ENCODE measurements around the gene MAP3K10. TPM values are rescaled to one million over a fixed set of nuclear protein-coding genes. Genes with fewer than 3 reads are reported as not detected.

Gene MAP3K10
- polyA plus RNA-seq, 4 donors: 10.1 to 22.7 (median 14.3) TPM

Other genes starting within 250 kb of the MAP3K10 start
- gene PSMC4, start 220.3 kb upstream of the MAP3K10 start, polyA plus RNA-seq (ENCODE audit: insufficient read length in 4 of 4): 100 to 1,000 TPM in 1 of 4 donors, 10 to 100 TPM in 3; 55.3 to 103 (median 85.8) TPM
- 10 to 100 TPM in 1 of 4 donors, 1 to 10 TPM in 3; 5.8 to 10.1 (median 7.1) TPM for gene ZNF546, start 194.4 kb upstream of the MAP3K10 start, polyA plus RNA-seq (ENCODE audit: insufficient read length in 4 of 4)
- gene ZNF780B, start 135.2 kb upstream of the MAP3K10 start, polyA plus RNA-seq (ENCODE audit: insufficient read length in 4 of 4): 10 to 100 TPM; 18.8 to 37.4 (median 25.3) TPM
- gene ZNF780A, start 100.5 kb upstream of the MAP3K10 start, polyA plus RNA-seq (ENCODE audit: insufficient read length in 4 of 4): 10 to 100 TPM; 12.5 to 25.7 (median 19.8) TPM
- under 1 TPM in 3 of 4 donors, not detected in 1; 0.05 to 0.20 (median 0.09) TPM for gene TTC9B, start 27.0 kb downstream of the MAP3K10 start, polyA plus RNA-seq (ENCODE audit: insufficient read length in 4 of 4)
- 1 to 10 TPM in 1 of 4 donors, under 1 TPM in 3; 0.29 to 2.8 (median 0.80) TPM for gene CCNP, start 35.3 kb downstream of the MAP3K10 start, polyA plus RNA-seq (ENCODE audit: insufficient read length in 4 of 4)
- gene AKT2, start 93.9 kb downstream of the MAP3K10 start, polyA plus RNA-seq (ENCODE audit: insufficient read length in 4 of 4): 100 to 1,000 TPM; 139 to 203 (median 168) TPM
- 10 to 100 TPM in 3 of 4 donors, 1 to 10 TPM in 1; 9.7 to 16.1 (median 12.2) TPM for gene C19orf47, start 157.0 kb downstream of the MAP3K10 start, polyA plus RNA-seq (ENCODE audit: insufficient read length in 4 of 4)
- gene PLD3, start 157.3 kb downstream of the MAP3K10 start, polyA plus RNA-seq (ENCODE audit: insufficient read length in 4 of 4): 100 to 1,000 TPM; 239 to 328 (median 258) TPM
- under 1 TPM; 0.11 to 0.26 (median 0.16) TPM for gene HIPK4, start 198.8 kb downstream of the MAP3K10 start, polyA plus RNA-seq (ENCODE audit: insufficient read length in 4 of 4)
- 10 to 100 TPM in 2 of 4 donors, 1 to 10 TPM in 2; 7.9 to 13.4 (median 10.4) TPM for gene PRX, start 222.0 kb downstream of the MAP3K10 start, polyA plus RNA-seq (ENCODE audit: insufficient read length in 4 of 4)
- 10 to 100 TPM in 1 of 4 donors, 1 to 10 TPM in 3; 6.3 to 11.2 (median 8.2) TPM for gene SERTAD1, start 234.6 kb downstream of the MAP3K10 start, polyA plus RNA-seq (ENCODE audit: insufficient read length in 4 of 4)

All from left renal pelvis (tissue), 4 donors.